GM19193 (cell line): Measurements from ENCODE around the gene TK2.

Source experiments
- POLR2A ChIP-seq: IDR thresholded peaks from 4 replicates; pipeline ENCODE4 v1.6.1; 2011; ENCODE audit not compliant: insufficient read depth, insufficient read length; ENCODE audit errors: extremely low read depth

TK2 gene

DNA sequence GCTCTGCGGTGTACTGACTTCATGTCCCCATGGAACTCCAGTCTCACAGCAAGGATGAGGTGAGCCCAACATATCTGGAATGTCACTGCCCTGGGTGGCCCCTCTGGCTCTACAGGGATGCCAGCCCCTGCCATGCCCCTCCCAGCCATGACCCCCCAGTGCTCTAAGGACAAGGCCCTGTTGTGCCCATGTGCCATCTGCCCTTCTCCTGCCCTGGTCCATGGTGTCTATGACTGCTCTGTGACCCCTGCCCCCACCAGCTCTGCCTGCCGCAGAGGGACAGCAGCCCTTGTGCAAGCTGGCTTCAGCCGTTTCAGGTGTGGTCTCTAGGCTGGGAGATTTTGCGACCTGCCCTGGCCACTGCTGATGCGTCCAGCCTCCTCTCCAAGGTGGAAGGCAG is 40.3 kb downstream of the TK2 start:
- no peak for TF ChIP-seq POLR2A

DNA sequence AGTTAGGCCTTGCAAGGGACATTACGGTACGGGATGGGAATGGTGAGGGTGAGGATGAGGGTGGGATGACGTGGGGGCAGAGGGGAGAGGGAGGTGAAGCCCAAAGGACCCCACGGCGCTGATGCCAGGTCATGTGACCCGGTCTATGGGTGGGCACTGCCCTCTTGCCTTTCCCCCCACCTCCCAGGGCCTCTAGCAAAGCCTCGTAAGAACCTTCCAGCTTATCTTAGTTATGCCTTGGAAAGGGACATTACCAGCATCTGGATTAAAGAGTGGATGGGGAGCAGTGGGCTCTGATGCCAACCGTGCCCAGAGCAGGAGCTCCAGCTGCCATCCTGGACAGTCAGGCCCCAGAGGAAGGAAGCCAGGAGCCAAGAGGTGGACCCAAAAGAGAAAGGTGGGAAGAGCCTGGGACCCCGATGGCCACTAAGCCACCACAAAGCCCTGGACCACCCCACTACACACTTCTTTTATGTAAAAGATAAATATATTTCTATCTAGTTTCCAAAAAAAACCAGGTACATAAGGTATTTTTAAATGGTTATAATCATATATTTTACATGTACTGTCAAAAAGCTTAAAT is 40.9 kb downstream of the TK2 start:
- TF ChIP-seq POLR2A = no peak

DNA sequence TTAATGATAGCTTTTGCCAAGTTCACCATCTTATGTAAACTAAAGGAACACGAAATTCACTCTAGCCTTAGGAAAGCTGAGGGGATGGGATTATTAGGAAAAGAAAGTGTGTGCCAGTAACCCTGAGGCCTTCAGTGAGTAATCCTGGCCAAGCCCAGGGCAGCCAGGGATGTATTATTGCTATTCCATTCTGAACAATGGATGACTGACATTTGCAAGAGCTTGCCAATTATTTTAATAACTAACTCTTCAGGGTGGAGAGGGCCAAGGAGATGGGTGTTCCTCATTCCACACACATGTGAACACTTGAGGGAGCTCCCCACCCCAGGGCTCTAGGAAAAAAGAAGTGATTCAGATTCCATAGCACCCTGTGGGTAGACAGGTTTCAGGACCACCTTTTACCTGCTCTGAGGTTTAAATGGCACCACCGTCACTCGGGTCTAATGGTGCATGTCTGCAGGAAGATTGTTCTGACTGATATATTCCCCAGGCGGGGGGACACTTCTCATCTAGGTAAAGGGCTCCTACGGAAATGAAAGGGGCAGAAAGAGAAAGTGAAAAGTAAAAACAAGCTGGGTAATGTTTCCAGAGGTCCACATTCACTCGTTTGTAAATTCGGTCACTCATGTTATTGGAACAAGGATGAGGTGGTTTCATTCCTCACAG is 41.5 kb downstream of the TK2 start:
- no peak for TF ChIP-seq POLR2A

DNA sequence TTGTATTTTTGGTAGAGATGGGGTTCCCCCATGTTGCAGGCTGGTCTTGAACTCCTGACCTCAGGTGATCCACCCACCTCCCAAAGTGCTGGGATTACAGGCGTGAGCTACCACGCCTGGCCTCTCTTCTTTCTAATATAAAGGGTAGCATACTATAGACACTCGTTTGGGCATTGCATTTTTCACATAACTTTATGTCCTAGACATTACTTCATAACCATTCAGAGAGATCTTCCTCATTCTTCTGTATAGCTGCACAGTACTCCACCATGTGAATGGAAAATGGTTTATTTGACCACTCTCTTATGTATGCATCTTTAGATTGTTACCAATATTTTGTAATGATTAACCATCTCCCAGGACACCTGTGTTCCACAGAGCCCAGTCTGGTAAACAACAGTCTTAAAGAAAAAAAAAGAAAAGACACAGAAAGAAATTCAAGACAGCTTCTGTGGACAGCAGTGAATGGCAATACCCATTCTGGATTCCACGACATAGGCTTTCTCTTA is 42.1 kb downstream of the TK2 start:
- no peak for TF ChIP-seq POLR2A

DNA sequence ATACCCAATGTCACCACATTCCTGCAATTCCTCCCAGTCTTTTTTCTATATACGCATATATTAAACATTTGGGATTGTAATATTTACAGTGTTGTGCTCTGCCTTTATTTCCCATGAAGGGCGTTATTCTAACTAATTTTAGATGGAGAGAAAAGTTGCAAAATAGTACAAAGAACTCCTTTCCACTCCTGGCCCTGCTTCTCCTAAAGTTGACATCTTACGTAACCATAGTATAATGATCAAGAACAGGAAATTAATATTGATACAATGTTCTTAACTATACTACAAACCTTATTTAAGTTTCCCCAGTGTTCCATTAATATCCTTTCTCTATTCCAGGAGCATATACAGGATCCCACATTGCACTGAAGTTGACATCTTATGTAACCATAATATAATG is 46.3 kb downstream of the TK2 start:
- no peak for TF ChIP-seq POLR2A

DNA sequence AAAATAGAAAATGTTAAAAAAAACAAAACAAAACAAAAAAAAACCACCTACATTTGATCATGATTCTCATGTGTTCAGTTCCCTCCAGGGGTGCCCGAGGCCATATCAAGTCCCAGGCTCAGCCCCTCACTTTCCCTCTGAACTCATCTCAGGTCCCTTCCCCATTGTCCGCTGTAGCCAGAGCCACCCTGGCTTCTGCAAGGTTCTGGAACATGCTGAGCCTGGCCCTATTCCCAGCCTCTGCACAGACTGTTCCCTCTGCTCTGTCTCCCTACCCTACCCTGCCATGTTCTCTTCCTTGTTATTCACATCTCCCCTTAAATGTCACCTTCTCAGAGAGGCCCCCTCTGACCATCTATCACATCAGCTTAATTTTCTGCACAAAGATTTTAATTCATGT is 46.9 kb downstream of the TK2 start:
- no peak for TF ChIP-seq POLR2A

DNA sequence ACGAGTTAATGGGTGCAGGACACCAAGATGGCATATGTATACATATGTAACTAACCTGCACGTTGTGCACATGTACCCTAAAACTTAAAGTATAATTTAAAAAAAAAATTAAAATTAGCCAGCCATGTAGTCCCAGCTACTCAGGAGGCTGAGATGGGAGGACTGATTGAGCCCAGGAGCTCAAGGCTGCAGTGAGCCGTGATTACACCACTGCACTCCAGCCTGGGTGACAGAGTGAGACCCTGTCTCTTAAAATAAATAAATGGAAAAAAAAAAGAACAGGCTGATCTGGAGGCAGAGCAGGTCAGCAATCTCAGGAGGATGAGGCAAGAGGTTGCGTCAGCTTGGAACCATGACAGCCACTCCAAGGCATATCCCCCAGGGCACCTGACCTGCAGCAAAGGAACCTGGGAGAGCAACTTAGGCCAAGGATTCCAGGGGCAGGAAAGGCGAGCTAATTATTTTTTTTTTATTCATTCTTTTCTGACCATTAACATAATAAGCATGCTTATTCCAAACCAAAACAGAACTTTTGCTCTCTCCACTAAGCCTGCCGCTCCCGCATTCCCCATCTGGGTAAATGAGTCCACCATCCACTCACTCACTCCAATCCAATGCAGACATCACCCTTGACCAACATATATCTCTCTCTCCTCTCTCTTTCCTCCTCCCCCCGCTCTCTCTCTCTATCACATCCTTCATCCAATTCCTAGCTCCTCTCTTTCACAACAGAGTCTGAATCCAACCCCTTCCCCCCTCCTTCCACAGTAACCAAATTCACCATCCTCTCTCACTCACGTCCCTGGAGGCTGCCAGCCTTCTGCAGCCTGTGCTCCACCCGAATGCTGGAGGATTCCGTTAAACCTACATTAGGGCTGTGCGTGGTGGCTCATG is 47.7 kb downstream of the TK2 start:
- no peak for TF ChIP-seq POLR2A

DNA sequence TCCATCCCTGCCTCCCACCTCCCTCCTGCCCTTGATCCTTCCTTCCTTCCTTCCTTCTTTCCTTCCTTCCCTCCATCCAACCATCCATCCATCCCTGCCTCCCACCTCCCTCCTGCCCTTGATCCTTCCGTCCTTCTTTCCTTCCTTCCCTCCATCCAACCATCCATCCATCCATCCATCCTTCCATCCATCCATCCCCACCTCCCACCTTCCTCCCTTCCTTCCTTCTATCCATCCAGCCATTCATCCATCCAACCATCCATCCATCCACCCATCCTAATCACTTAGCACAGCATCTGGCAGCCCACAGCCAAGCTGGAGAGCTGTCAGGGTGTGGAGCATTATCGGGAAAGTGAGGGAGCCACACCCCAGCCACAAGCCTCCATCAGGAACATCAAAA is 54.5 kb downstream of the TK2 start:
- TF ChIP-seq POLR2A = no peak

DNA sequence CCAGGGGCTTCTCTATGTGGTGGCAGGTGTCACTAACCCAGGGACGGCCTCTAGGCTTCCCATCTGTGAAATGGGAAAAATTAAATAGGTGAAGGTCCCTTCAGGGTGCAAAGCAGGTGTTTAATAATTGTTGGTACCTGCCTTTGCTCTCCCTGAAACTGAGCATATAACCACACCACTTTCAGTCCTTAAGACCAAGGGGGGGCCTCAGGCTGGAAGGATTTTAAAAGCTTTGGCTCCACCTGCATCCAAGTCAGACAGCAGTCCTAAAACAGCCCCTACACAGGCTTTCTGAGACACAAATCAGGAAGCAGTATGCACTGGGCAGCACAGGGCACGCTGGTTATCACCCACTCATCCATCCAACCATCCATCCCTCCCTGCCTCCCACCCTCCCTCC is 55.0 kb downstream of the TK2 start:
- TF ChIP-seq POLR2A = no peak

DNA sequence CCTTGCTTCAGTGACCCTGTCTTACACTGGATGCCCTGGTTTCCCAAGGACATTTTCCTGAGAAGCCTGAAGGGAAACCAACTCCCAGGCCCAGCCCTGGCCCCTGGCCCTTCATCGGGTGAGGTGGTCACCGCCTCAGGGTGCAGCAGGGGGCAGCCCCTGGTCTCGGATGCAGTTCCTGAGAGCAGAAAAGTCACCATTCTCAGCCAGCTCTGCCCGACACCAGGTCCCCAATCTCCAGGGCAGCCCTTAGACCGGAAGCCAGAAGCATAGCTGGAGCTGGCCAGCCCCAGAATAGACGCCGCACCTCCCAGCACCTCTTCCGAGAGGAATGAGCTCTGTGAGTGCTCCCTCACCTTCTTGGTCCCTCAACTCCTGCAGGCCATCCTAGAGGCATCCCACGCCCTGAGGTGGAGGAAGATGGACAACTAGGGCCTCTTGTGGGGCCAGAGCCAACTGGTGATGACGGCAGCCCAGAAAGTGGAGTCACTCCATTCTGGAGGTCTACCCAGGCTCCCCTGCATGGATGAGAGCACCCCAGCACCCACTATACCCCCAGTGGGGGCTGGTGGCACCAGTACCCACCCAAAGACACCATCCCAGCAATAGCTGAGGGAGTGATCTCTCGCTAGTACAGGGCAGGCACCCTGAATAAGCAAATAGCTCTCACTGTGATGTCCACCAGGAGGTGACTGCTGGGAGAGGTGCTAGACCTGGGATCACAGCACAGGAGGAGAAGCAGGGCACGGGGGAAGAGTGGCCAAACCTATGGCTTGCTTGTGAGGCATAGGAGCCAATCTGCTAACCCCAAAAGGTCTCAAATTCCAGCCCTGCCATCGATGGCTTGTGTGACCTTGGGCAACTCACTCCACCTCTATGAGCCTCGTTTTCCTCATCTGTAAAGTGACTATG is 56.2 kb downstream of the TK2 start:
- no peak for TF ChIP-seq POLR2A

DNA sequence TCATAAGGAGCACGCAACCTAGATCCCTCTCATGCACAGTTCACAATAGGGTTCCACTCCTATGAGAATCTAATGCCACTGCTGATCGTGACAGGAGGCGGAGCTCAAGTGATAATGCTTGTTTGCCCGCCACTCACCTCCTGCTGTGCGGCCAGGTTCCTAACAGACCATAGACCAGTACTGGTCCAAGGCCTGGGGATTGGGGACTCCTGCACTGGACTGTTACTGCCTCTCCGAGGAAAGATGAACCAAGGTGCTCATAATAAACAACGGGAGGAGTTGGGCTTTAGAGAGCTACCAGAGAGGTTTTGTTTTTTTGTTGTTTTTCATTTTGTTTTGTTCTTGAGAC is 58.2 kb downstream of the TK2 start:
- no peak for TF ChIP-seq POLR2A

DNA sequence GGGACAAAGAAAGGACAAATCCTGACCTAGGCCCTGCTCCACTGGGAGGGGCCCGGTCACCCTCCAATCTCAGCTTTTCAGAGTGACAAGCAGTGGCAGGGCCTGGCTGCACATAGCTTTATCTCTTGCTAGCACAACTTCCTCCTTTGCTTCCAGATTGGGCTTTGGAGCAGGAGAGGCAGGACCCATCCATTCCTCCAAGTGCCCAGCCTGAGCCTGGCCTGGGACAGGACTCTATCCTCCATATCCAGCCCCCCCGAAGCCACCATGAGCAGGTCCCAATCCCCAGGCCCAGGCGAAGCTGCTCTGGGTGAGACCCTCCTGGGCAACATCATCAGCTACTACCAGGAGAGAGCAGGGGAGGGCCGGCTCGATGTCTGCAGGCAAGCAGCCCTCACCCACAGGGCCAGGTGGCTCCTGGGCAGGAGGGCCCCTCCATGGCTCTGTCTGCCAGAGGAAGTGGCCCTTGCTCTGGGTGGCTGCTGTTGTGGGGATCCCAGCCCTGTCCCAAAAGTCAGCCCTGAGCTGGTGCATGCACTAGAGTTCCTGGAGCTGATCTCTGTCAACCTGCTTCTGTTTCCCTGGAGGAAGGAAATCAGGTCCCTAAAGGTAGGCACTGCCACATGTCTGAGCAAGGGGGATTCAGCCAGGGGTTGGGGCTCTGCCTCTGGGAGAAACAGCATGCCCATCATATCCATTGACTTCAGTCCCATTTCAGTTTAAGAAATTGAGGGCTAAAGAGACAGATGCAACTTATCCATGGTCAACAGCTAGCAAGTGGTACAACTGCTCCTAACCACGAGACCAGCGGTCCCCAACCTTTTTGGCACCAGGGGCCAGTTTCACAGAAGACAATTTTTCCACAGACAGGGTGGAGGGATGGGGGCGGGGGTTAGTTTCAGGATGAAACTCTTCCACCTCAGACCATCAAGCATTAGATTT is 58.9 kb downstream of the TK2 start:
- TF ChIP-seq POLR2A = no peak

DNA sequence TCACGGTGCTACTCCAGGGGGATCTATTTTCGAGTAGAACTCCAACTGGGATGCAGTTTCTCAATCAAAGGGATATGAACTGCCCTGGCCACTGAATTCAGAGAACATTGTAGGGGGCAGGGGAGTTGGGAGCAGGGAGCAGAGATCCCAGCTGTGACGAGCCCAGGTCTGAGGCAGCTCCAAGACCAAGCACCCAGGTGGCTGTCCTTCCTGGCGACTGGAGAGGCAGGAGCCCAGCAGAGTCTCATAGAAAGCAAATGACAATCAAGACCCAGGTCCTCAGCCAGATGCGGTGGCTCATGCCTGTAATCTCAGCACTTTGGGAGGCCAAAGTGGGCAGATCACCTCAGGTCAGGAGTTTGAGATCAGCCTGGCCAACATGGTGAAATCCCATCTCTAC is 60.1 kb downstream of the TK2 start:
- TF ChIP-seq POLR2A = no peak

DNA sequence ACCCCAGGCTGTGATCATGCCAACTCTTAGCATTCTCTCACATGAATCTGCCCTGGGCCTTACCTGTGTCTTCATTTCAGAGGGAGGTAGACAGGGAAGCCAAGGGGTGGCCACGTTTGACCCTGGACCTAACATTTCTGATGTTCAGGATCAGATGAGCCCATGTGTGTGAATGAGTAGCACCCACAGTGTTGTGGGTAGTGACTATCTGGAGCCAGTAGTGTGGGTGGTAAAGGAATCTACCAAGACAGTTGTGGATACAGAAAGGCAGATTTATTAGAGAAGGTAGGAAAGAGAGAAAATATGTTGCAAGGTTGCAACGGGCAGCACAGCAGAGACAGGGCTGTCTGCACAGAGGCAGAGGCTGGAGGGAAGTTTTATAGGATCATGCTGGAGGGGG is 60.5 kb downstream of the TK2 start:
- no peak for TF ChIP-seq POLR2A
